Right atrium auricular region (tissue), 2 donors: ENCODE data around the gene GPR107. TPM values are rescaled to one million over a fixed set of nuclear protein-coding genes. Genes with fewer than 3 reads are reported as not detected.

Source experiments
- DNase-seq: peaks from one replicate; pipeline ENCODE4 v3.0.0-alpha.2; 2019; ENCODE audit warnings: low spot score
- H3K27ac ChIP-seq, 2 donors: fragments of 200-600 bp; sonication (generic); 1 replicate in 1 of 2; 2 replicates in 1 of 2; pipeline ENCODE4 v1.5.1; 2016 to 2019
- H3K27me3 ChIP-seq, 2 donors: fragments of 200-600 bp; sonication (generic); one replicate each; pipeline versions ENCODE4 v1.5.1 to v1.6.0; 2017 to 2019
- H3K36me3 ChIP-seq: fragments of 200-600 bp; sonication (generic); one replicate; pipeline ENCODE4 v1.5.1; 2016
- H3K4me1 ChIP-seq, 2 donors: fragments of 200-600 bp; sonication (generic); one replicate each; pipeline versions ENCODE4 v1.5.1 to v1.6.0; 2017 to 2019
- H3K4me3 ChIP-seq, 2 donors: fragments of 200-600 bp; sonication (generic); 1 replicate in 1 of 2; 2 replicates in 1 of 2; pipeline ENCODE4 v1.5.1; 2017 to 2019; ENCODE audit warnings: mild to moderate bottlenecking in 1 of 2, moderate library complexity in 1 of 2
- H3K9me3 ChIP-seq, 2 donors: fragments of 200-600 bp; sonication (generic); one replicate each; pipeline ENCODE4 v1.5.1; 2019
- CTCF ChIP-seq, 2 donors: fragments of 200-600 bp; sonication (generic); IDR thresholded peaks; one replicate each; pipeline ENCODE4 v1.5.1; 2019; ENCODE audit warnings: antibody characterized with exemption in 2 of 2
- total RNA-seq, 2 donors: library from RNA; depleted of rRNA; stranded (reverse); fragments of >200 nt; gene quantifications; one replicate each; pipeline ENCODE4 v1.1.0, GENCODE V29; 2016

Gene GPR107
- total RNA-seq, 2 donors from 2014 or later: 16.2 to 16.9 TPM

DNA sequence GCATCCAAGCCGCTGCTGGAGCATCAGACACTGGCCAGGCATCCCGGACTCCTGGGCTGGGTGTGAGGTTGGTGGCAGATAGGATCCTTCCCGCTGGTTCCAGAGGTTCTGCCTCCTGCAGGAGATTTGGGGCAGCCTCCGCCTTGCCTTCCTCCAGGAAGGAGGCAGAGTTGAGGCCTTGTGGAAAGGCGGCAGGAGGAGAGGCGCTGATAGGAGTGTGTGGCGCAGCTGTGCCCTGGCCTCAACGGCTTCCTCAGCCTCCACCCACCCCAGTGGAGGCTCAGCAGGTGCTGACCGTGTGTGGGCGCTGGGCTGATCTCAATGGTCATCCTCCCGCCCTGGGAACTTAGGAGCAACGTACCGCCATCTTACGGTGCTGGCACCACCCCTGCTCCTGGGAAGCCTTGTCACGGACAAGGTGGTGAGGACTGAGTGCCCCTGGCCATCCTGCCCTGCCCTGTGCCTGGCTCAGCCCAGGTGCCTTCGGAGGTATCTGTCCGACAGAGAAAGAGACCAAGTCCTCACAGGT is 128.7 kb downstream of the GPR107 start:
- H3K9me3 ChIP-seq: no peaks in the 10 kb centered on the region
- TF ChIP-seq CTCF (IDR thresholded peaks at IDR 0.05): no peak
- no peak for DNase-seq
- no peak overlapping the region for H3K4me3 ChIP-seq
- no peaks in the 10 kb centered on the region for H3K36me3 ChIP-seq
- H3K27ac ChIP-seq: peak overlapping the region in 1 of 2 donors; percentile 60
- H3K4me1 ChIP-seq: peaks cover 0 to 40% of the 10 kb centered on the region in 2 donors
- H3K27me3 ChIP-seq: no peaks in the 10 kb centered on the region

- H3K36me3 ChIP-seq: no peaks in the 10 kb centered on the region
Measured at GRCh38 chr9:130183133-130183762, 129.5 kb downstream of the GPR107 start.

DNA sequence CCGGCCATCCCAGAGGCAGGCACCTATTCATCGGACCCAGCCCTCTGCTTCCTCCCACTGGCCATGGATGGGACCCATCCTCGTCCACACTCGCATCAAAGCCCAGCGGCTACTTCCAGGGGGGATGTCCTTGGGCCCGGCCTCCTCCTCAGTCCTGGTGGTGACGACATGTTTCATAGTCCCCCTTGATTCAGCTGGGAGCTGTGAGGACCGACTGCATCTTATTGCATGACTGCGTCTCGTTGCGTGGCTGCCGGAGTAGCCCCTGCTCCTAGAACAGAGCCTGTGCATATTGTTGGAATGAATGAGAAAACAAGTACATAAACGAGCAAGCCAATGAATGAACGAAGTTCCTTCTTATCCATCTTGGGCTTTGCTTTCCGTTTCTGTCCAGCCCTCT is 131.3 kb downstream of the GPR107 start:
- Histone ChIP-seq H3K27ac (peak overlapping the region; percentile 37 to 53), H3K4me1 (peaks cover 0 to 41% of the 10 kb centered on the region in 2 donors), H3K9me3 (no peaks in the 10 kb centered on the region), H3K4me3 (peak overlapping the region in 1 of 2 donors; percentile 11), H3K36me3 (no peaks in the 10 kb centered on the region), H3K27me3 (no peaks in the 10 kb centered on the region)
- no peak for TF ChIP-seq CTCF (IDR thresholded peaks at IDR 0.05)
- no peak for DNase-seq

More at GRCh38 chr9:130183133-130183762, 129.5 kb downstream of the GPR107 start:
- H3K4me3 ChIP-seq: no peak overlapping the region
- H3K9me3 ChIP-seq: no peaks in the 10 kb centered on the region
- H3K4me1 ChIP-seq: peaks cover 0 to 41% of the 10 kb centered on the region in 2 donors
- no peak for TF ChIP-seq CTCF (IDR thresholded peaks at IDR 0.05)
- peak overlapping the region; percentile 37 to 60 for H3K27ac ChIP-seq
- no peak for DNase-seq
- H3K27me3 ChIP-seq: no peaks in the 10 kb centered on the region

DNA sequence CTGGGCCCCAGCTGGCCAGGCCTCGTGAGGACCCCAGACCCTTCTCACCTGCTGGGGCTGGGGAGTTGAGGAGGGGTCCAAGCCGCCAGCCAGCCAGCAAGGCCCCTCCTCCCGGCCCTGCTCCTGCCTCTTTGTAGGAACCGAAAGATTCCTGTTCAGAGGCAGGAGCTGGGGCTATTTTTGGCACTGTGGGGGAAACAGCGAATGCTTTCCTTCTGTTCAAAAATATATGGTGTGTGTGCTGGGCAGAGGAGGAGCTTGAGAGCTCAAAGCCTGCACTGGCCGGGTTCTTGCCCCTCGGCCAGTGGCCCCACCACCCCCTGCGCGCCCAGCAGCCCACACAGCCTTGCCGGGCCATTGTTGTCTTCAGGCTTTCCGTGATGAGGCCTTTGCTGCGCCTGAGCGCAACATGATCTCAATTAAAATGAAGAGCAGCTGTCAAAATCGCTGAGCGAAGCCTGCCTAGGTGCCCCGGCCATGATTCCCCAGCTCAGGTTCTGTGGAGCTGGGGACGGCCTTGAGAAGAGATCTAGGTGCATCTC is 131.9 kb downstream of the GPR107 start:
- DNase-seq: no peak
- Histone ChIP-seq H3K4me1 (peaks cover 0 to 41% of the 10 kb centered on the region in 2 donors), H3K27me3 (no peaks in the 10 kb centered on the region), H3K4me3 (peak overlapping the region in 1 of 2 donors; percentile 11), H3K9me3 (no peaks in the 10 kb centered on the region), H3K27ac (peak overlapping the region; percentile 37 to 53), H3K36me3 (no peaks in the 10 kb centered on the region)
- no peak for TF ChIP-seq CTCF (IDR thresholded peaks at IDR 0.05)

DNA sequence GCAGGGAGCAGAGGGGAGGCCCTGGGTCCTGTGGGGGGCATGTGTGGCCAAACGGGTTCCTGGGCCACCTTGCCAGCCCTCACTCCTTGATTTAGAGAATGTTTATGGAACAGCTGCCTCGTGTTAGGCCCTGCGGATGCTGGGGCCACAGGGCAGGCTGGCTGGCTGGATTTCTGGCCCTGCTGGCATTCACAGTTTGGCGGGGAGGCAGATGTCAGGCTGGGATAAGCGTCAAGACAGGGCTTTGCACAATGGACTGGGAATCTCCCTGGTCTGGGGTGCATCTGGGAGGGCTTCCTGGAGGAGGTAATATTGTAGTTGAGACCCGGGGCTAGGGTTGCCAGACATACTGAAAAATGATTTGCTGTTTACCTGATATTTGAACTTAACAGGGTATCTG is 132.3 kb downstream of the GPR107 start:
- Histone ChIP-seq H3K4me3 (peak overlapping the region in 1 of 2 donors; percentile 11), H3K27ac (peak overlapping the region; percentile 37 to 53), H3K4me1 (peaks cover 0 to 41% of the 10 kb centered on the region in 2 donors), H3K27me3 (no peaks in the 10 kb centered on the region), H3K9me3 (no peaks in the 10 kb centered on the region), H3K36me3 (no peaks in the 10 kb centered on the region)
- no peak for TF ChIP-seq CTCF (IDR thresholded peaks at IDR 0.05)
- no peak for DNase-seq
